ENCODE measurements around the gene TDG. TPM values are rescaled to one million over a fixed set of nuclear protein-coding genes. Genes with fewer than 3 reads are reported as not detected.
"Not testable (repeated sequence)": the region's sequence is repeated elsewhere in the genome, so short reads cannot be mapped to it uniquely, and the experiment has no call there.

Gene TDG
- total and polyA plus RNA-seq, 2 donors from 2014 or later, result 9.2 to 17.2 TPM

DNA sequence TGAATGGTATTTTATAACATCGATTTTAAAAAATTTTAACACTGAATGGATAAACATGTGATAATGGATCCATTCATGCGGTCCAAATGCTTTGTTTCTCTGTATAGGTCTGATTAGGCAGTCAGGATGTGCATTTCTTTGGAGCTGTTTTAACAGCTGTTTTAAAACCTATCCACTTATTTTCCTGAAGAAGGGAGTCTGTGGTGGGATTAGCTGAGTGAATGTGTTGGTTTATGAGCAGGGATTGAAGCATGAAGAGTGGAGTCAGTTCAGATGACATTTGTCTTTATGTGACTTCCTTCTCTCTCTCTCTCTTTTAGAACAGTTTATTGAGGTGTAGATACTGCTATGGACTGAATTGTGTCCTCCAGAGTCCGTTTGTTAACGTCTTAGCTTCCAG lies 46.7 kb downstream of the TDG start:
- Histone ChIP-seq H3K36me3 (ENCODE audit: control insufficient read depth in 2 of 3, insufficient read depth in 3 of 3, low read length in 3 of 3) (no peaks in the 10 kb centered on the region), H3K27ac (ENCODE audit: low read depth in 2 of 2, low read length in 2 of 2) (no peak overlapping the region), H3K9me3 (ENCODE audit: control insufficient read depth in 2 of 3, insufficient read depth in 1 of 3, low read length in 3 of 3) (no peaks in the 10 kb centered on the region), H3K9ac (ENCODE audit: low read length in 3 of 3) (no peak overlapping the region), H3K4me1 (ENCODE audit: control insufficient read depth in 2 of 3, insufficient read depth in 2 of 3, low read depth in 1 of 3, low read length in 3 of 3) (no peaks in the 10 kb centered on the region), H3K27me3 (ENCODE audit: control insufficient read depth, insufficient read depth, low read length) (no peaks in the 10 kb centered on the region), H3K4me3 (ENCODE audit: low read length in 3 of 3) (no peak overlapping the region)
- DNase-seq (no peak), FAIRE-seq (no peak)
- TF ChIP-seq, protein P1, sequence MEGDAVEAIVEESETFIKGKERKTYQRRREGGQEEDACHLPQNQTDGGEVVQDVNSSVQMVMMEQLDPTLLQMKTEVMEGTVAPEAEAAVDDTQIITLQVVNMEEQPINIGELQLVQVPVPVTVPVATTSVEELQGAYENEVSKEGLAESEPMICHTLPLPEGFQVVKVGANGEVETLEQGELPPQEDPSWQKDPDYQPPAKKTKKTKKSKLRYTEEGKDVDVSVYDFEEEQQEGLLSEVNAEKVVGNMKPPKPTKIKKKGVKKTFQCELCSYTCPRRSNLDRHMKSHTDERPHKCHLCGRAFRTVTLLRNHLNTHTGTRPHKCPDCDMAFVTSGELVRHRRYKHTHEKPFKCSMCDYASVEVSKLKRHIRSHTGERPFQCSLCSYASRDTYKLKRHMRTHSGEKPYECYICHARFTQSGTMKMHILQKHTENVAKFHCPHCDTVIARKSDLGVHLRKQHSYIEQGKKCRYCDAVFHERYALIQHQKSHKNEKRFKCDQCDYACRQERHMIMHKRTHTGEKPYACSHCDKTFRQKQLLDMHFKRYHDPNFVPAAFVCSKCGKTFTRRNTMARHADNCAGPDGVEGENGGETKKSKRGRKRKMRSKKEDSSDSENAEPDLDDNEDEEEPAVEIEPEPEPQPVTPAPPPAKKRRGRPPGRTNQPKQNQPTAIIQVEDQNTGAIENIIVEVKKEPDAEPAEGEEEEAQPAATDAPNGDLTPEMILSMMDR (IDR thresholded peaks at IDR 0.05; ENCODE audit: borderline replicate concordance, extremely low read depth, insufficient read depth), result no peak
- intact Hi-C loops (cut with DNase I), result no loop called here

DNA sequence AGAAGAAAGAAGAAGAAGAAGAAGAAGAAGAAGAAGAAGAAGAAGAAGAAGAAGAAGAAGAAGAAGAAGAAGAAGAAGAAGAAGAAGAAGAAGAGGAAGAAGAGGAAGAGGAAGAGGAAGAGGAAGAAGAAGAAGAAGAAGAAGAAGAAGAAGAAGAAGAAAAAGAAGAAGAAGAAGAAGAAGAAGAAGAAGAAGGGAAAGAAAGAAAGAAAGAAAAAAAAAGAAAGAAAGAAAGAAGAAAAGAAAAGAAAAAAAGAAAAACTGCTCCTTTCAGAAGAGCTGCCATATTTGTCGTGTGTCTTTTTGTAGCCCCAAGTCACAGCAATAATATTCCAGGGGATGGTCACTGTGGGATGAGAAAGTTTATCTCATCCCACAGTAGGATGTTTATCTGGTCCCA lies 56.2 kb downstream of the TDG start:
- H3K9ac ChIP-seq (ENCODE audit: low read length in 3 of 3); intact Hi-C loops (cut with DNase I); H3K36me3 ChIP-seq (ENCODE audit: control insufficient read depth in 2 of 3, insufficient read depth in 3 of 3, low read length in 3 of 3); H3K4me1 ChIP-seq (ENCODE audit: control insufficient read depth in 2 of 3, insufficient read depth in 2 of 3, low read depth in 1 of 3, low read length in 3 of 3); H3K27ac ChIP-seq (ENCODE audit: low read depth in 2 of 2, low read length in 2 of 2); H3K4me3 ChIP-seq (ENCODE audit: low read length in 3 of 3); H3K9me3 ChIP-seq (ENCODE audit: control insufficient read depth in 2 of 3, insufficient read depth in 1 of 3, low read length in 3 of 3); DNase-seq; FAIRE-seq; H3K27me3 ChIP-seq (ENCODE audit: control insufficient read depth, insufficient read depth, low read length): not testable (repeated sequence)

DNA sequence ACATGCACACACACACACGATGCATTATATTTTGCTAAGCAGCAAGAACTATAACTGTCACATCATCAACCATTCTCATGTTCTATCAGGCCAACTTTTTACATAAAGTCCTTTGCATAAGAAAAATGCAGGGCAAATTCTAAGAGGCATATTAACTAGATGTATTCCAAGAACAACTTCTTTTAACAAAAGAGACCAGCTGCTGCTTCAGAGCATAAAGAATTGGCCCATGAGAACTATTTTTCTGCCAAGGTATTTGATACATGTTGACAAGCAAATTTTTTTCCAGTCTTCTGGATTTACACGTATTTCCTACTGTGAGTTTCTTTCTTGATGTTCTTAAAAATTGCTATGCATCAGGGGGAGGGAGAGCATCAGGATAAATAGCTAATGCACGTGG lies 57.1 kb downstream of the TDG start:
- no peaks in the 10 kb centered on the region for H3K36me3 ChIP-seq (ENCODE audit: control insufficient read depth in 2 of 3, insufficient read depth in 3 of 3, low read length in 3 of 3)
- no peaks in the 10 kb centered on the region for H3K9me3 ChIP-seq (ENCODE audit: control insufficient read depth in 2 of 3, insufficient read depth in 1 of 3, low read length in 3 of 3)
- intact Hi-C loops (cut with DNase I), result no loop called here
- H3K4me1 ChIP-seq (ENCODE audit: control insufficient read depth in 2 of 3, insufficient read depth in 2 of 3, low read depth in 1 of 3, low read length in 3 of 3), result no peaks in the 10 kb centered on the region
- FAIRE-seq (no peak), DNase-seq (no peak)
- H3K4me3 ChIP-seq (ENCODE audit: low read length in 3 of 3), result no peak overlapping the region
- no peak overlapping the region for H3K9ac ChIP-seq (ENCODE audit: low read length in 3 of 3)
- TF ChIP-seq, protein P1 (IDR thresholded peaks at IDR 0.05; ENCODE audit: borderline replicate concordance, extremely low read depth, insufficient read depth), result no peak
- no peak overlapping the region for H3K27ac ChIP-seq (ENCODE audit: low read depth in 2 of 2, low read length in 2 of 2)
- H3K27me3 ChIP-seq (ENCODE audit: control insufficient read depth, insufficient read depth, low read length), result no peaks in the 10 kb centered on the region

DNA sequence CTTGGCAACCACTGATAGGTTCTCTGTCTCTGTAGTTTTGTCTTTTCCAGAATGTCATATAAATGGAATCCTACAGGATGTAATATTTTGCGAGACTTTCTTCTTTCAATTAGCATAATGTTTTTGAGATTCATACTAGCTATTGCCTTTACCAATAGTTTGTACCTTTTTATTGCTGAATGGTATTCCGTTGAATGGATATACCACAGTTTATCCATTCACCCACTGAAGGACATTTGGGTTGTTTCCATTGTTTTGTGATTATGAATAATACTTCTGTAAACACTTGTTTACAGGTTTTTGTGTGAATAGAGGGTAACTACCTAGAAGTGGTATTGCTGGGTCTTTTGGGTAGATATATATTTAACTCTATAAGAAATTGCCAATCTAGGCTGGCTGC lies 58.0 kb downstream of the TDG start:
- Histone ChIP-seq H3K36me3 (ENCODE audit: control insufficient read depth in 2 of 3, insufficient read depth in 3 of 3, low read length in 3 of 3) (no peaks in the 10 kb centered on the region), H3K4me3 (ENCODE audit: low read length in 3 of 3) (no peak overlapping the region), H3K4me1 (ENCODE audit: control insufficient read depth in 2 of 3, insufficient read depth in 2 of 3, low read depth in 1 of 3, low read length in 3 of 3) (no peaks in the 10 kb centered on the region), H3K9me3 (ENCODE audit: control insufficient read depth in 2 of 3, insufficient read depth in 1 of 3, low read length in 3 of 3) (no peaks in the 10 kb centered on the region), H3K9ac (ENCODE audit: low read length in 3 of 3) (no peak overlapping the region), H3K27ac (ENCODE audit: low read depth in 2 of 2, low read length in 2 of 2) (no peak overlapping the region), H3K27me3 (ENCODE audit: control insufficient read depth, insufficient read depth, low read length) (no peaks in the 10 kb centered on the region)
- FAIRE-seq (no peak), DNase-seq (no peak)
- TF ChIP-seq, protein P1 (IDR thresholded peaks at IDR 0.05; ENCODE audit: borderline replicate concordance, extremely low read depth, insufficient read depth), result no peak
- intact Hi-C loops (cut with DNase I), result no loop called here

Data from kidney (tissue), 14 donors.